Raji (cell line): ENCODE data around the gene JMJD6.

Experiments used
- POLR2A ChIP-seq: IDR thresholded peaks from 2 replicates; pipeline ENCODE4 v1.6.1; 2011; ENCODE audit warnings: low read depth, low read length, control low read depth; ENCODE audit not compliant: insufficient read depth

The JMJD6 gene

GRCh38 chr17:76707985-76708807, 18.2 kb downstream of the JMJD6 start:
- no peak for TF ChIP-seq POLR2A

DNA sequence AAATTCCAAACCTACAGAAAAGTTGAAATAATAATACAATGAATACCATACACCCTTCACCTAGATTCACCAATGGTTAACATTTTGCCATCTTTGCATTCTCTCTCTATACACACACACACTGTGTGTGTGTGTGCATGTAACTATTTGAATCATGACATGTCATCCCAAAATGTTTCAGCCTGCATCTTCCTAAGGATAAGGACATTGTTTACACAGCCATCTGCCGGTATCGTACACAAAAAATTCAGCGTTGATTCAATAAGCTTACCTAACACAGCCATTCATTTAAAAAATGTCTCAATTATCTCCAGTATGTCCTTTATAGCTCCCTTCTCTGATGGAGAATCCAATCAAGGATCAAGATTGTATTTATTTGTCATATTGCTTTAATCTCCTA, 19.6 kb downstream of the JMJD6 start:
- TF ChIP-seq POLR2A = no peak

GRCh38 chr17:76704805-76705204, 21.6 kb downstream of the JMJD6 start:
- no peak for TF ChIP-seq POLR2A

- no peak for TF ChIP-seq POLR2A
Observed at GRCh38 chr17:76702941-76703637, 23.3 kb downstream of the JMJD6 start.

- no peak for TF ChIP-seq POLR2A
Observed at GRCh38 chr17:76702076-76702475, 24.3 kb downstream of the JMJD6 start.

- no peak for TF ChIP-seq POLR2A
Observed at GRCh38 chr17:76701471-76701967, 24.9 kb downstream of the JMJD6 start.

- TF ChIP-seq POLR2A = no peak
Observed at GRCh38 chr17:76700617-76701470, 25.6 kb downstream of the JMJD6 start.

- TF ChIP-seq POLR2A = no peak
Observed at GRCh38 chr17:76700270-76700616, 26.2 kb downstream of the JMJD6 start.

DNA sequence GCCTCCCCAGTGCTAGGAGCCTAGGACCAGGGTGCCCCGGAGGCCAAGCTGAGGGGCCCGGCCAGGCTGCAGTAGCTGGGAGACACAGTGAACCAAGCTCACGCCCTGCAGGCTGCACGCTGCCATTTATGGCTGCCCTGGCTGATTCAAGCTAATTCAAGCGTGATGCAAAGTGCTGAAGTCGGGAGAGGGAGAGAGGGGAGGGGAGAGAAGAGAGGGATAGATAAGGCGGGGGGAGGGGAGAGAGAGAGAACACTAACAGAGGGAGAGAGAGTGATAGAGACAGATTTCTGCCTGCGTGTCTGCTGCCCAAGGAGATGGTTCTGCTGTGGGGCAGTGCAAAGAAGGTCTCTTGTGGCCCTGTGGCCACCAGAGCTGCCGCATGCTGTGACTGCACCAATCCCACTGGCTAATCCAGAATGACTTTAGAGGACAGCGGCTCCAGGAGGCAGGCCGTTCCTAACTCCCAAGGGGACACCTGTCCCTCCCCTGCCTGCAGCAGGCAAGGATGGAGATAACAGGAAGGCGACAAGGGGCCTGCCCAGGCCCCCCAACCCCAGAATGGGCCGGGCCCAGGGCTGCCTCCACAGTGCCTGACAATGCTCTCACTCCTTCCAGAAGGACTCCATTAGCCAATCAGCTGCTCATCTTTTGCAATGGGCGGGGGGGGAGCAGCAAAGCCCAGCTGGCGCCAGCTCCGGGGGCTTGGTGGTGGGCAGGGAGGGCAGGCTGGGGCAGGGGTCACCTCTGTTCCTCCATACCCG, 28.5 kb downstream of the JMJD6 start:
- no peak for TF ChIP-seq POLR2A

GRCh38 chr17:76696763-76697701, 29.4 kb downstream of the JMJD6 start:
- TF ChIP-seq POLR2A = no peak

DNA sequence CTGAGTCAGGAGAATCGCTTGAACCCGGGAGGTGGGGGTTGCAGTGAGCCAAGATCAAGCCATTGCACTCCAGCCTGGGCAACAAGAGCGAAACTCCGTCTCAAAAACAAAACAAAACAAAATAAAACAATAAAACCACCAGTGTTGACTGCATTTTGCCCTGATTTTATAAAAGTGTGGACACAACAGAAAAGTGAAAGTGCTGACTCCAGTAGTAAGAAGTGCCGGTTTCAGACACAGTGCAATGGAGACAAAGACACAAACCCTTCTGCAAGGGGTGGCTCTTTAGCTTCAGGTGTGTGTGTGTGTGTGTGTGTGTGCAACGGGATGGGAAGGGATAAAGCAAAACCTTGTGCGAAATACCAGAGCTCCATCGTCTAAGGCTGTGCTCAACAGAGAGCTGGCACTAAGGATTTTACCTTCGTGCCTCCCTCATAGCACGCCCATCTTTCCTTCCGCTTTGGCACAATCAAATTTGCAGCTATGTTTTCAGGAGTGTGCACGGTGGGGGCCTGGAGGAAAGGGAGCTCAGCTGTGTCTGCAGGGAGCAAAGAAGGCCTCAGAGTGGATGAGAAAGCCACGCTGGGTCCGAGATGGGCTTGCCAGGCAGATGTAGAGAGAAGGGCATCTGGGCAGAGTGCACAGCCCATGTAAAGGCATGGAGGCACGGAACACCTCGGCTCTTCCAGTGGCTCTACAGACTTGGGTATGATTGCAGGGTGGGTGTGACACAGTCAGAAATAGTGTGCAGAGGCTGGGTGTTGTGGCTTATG, 31.2 kb downstream of the JMJD6 start:
- no peak for TF ChIP-seq POLR2A

- no peak for TF ChIP-seq POLR2A
Observed at GRCh38 chr17:76691379-76692191, 34.8 kb downstream of the JMJD6 start.
